Spleen (tissue), 11 donors: ENCODE measurements around the gene S100A13. TPM values are rescaled to one million over a fixed set of nuclear protein-coding genes. Genes with fewer than 3 reads are reported as not detected.

ENCODE experiments used
- DNase-seq: peaks from one replicate; pipeline ENCODE4 v3.0.0-alpha.2; 2020
- H3K27ac ChIP-seq, 8 donors: fragments of 200-600 bp; sonication (generic) in 7 of 8; 1 replicate in 4 of 8; 2 replicates in 4 of 8; pipeline versions ENCODE4 v1.5.0 to v1.8.0; 2016 to 2021; ENCODE audit warnings: inconsistent platforms in 4 of 8, mild to moderate bottlenecking in 4 of 8, moderate library complexity in 1 of 8
- H3K27me3 ChIP-seq, 7 donors: fragments of 200-600 bp; sonication (generic) in 6 of 7; replicated peaks in 1 of 7; 1 replicate in 4 of 7; 2 replicates in 3 of 7; pipeline versions ENCODE4 v1.5.0 to v1.8.0; 2016 to 2021; ENCODE audit warnings: inconsistent platforms in 3 of 7, mild to moderate bottlenecking in 1 of 7
- H3K36me3 ChIP-seq, 6 donors: fragments of 200-600 bp; sonication (generic) in 5 of 6; 1 replicate in 4 of 6; 2 replicates in 2 of 6; pipeline versions ENCODE4 v1.5.0 to v1.8.0; 2016 to 2021; ENCODE audit warnings: inconsistent platforms in 2 of 6
- H3K4me1 ChIP-seq, 6 donors: fragments of 200-600 bp; sonication (generic) in 5 of 6; 1 replicate in 3 of 6; 2 replicates in 3 of 6; pipeline versions ENCODE4 v1.5.0 to v1.8.0; 2016 to 2021; ENCODE audit warnings: inconsistent platforms in 3 of 6
- H3K4me3 ChIP-seq, 8 donors: fragments of 200-600 bp; sonication (generic) in 7 of 8; 1 replicate in 4 of 8; 2 replicates in 4 of 8; pipeline versions ENCODE4 v1.5.0 to v1.8.0; 2016 to 2021; ENCODE audit warnings: inconsistent platforms in 4 of 8, mild to moderate bottlenecking in 4 of 8, moderate library complexity in 2 of 8
- H3K9me3 ChIP-seq, 8 donors: fragments of 200-600 bp; sonication (generic) in 7 of 8; 1 replicate in 4 of 8; 2 replicates in 4 of 8; pipeline versions ENCODE4 v1.5.0 to v1.8.0; 2016 to 2021; ENCODE audit warnings: inconsistent platforms in 4 of 8
- CTCF ChIP-seq, 11 experiments: fragments of 200-600 bp in 7 of 11; fragments of 450-650 bp in 4 of 11; sonication (generic) in 4 of 11; IDR thresholded peaks in 8 of 11; conservative IDR thresholded peaks in 3 of 11; 1 replicate in 7 of 11; 2 replicates in 4 of 11; pipeline versions ENCODE4 v1.4.0 to v1.8.0; 2016 to 2021; ENCODE audit warnings: antibody characterized with exemption in 11 of 11, inconsistent platforms in 4 of 11, mild to moderate bottlenecking in 1 of 11
- POLR2A ChIP-seq, 3 donors: fragments of 450-650 bp; IDR thresholded peaks; one replicate each; pipeline ENCODE4 v1.5.1; 2017; ENCODE audit warnings: antibody characterized with exemption in 3 of 3, mild to moderate bottlenecking in 1 of 3
- POLR2AphosphoS5 ChIP-seq, 3 donors: sonication (generic); formaldehyde crosslinking; IDR thresholded peaks; one replicate each; pipeline ENCODE4 v1.5.1; 2017; ENCODE audit warnings: antibody characterized with exemption in 3 of 3
- WGBS, 5 donors: extraction: QIAGEN DNeasy Blood & Tissue Kit in 3 of 5; methylation state at CpG; one replicate each; pipeline versions ENCODE4 v1.1.5 to v1.1.7; 2013 to 2018; 5-methylcytosine and 5-hydroxymethylcytosine counted together
- intact Hi-C: fragments of 100-400 bp; cut with DNase I; formaldehyde crosslinking; loops from one replicate; pipeline ENCODE4 v1.15.0; 2023; ENCODE audit warnings: low total_unique reads
- polyA plus RNA-seq, 3 donors: library from polyadenylated mRNA; stranded (reverse); fragments of 200-250 nt; gene quantifications; one replicate each; pipeline ENCODE4 v1.2.1, GENCODE V29; 2013
- total RNA-seq, 7 donors: library from RNA; depleted of rRNA in 3 of 7; stranded (reverse); fragments of >200 nt in 3 of 7; fragmentation: NEBNext Ultra II Directional in 4 of 7; extraction: Animal tissue kit (Norgen Biotek cat#: 25700) in 4 of 7; gene quantifications; one replicate each; pipeline versions ENCODE4 v1.1.0 to v1.2.1, GENCODE V29; 2016 to 2021
- donor health status: healthy with polysubstance abuse.
- donor health status: DM: no; HTN: no; CAD: no; lungs with moderate emphysema.
- donor health status: DM: no; HTN: no; CAD: no.
- donor health status: Bipolar disorder and iron deficiency.
- donor health status: healthy.
- donor health status: DM: no; HTN: no; CAD: no.
- donor health status: DM: yes; HTN: yes; CAD: no.

S100A13 gene
- total and polyA plus RNA-seq, 10 donors: 48.8 to 146 (median 75.5) TPM

DNA sequence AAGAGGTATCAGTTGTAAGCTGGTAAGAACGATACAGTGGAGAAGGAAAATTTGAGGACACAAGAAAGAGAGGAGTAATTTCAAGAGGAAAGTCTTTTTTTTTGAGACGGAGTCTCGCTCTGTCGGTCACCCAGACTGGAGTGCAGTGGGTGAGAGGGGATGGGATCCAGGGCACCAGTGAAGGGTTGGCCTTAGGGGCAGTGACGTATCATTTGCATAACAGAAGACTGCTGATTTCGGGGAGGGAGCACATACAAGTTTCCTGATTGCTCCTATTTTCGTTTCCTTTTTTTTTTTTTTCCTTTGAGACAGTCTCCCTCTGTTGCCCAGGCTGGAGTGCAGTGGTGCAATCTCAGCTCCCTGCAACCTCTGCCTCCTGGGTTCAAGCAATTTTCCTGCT lies 4.2 kb downstream of the S100A13 start:
- peaks cover 0 to 25% (median 0%) of the 10 kb centered on the region in 6 donors for H3K36me3 ChIP-seq
- H3K4me1 ChIP-seq: peaks cover 0 to 60% (median 33%) of the 10 kb centered on the region in 6 donors
- H3K27me3 ChIP-seq: no peaks in the 10 kb centered on the region
- intact Hi-C loops: no loop called here
- H3K9me3 ChIP-seq: no peaks in the 10 kb centered on the region
- 59 to 76% (median 67%) methylated on average over 7 of the region's 7 CpGs for WGBS, 5 donors
- peak overlapping the region in 3 of 8 donors; percentile 2 to 17 (median 3) for H3K27ac ChIP-seq
- no peak for TF ChIP-seq CTCF (IDR thresholded peaks at IDR 0.05 in 8 of 11, conservative IDR thresholded peaks at IDR 0.05 in 3 of 11)
- TF ChIP-seq POLR2A (IDR thresholded peaks at IDR 0.05): no peak
- TF ChIP-seq POLR2AphosphoS5 (IDR thresholded peaks at IDR 0.05): peak in 2 of 3 donors; percentile 17 to 42
- no peak overlapping the region for H3K4me3 ChIP-seq
- DNase-seq: no peak

DNA sequence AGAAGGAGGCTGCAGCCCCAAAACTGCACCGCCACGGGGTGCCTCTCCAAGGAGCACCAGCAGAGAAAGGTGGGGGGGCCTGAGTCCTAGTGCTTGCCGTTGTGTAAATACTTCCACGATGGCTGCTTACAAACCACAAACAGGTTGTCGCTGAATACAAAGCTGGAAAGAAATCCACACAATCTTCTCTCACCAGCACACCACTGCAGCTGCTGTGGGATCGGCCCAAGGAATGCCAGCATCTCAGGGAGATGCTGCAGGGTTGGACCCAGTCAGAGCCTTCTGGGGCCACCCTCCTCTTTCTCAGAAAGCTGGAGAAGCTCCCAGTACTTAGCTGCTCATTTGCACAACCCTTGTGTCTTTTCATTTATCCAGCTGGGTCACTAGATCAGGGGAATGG lies 8.1 kb downstream of the S100A13 start:
- no peak overlapping the region for H3K27ac ChIP-seq
- peaks cover 0 to 17% (median 0%) of the 10 kb centered on the region in 6 donors for H3K36me3 ChIP-seq
- 91 to 98% (median 96%) methylated on average over 6 of the region's 6 CpGs for WGBS, 5 donors
- intact Hi-C loops: loop anchor here (5.0 kb wide), 1 partner anchor 47 kb away; no protein-coding TSS in a partner anchor
- peaks cover 14 to 60% (median 41%) of the 10 kb centered on the region in 6 donors for H3K4me1 ChIP-seq
- H3K9me3 ChIP-seq: no peaks in the 10 kb centered on the region
- no peak for DNase-seq
- no peaks in the 10 kb centered on the region for H3K27me3 ChIP-seq
- TF ChIP-seq POLR2AphosphoS5 (IDR thresholded peaks at IDR 0.05) (no peak), CTCF (IDR thresholded peaks at IDR 0.05 in 8 of 11, conservative IDR thresholded peaks at IDR 0.05 in 3 of 11) (no peak), POLR2A (IDR thresholded peaks at IDR 0.05) (no peak)
- no peak overlapping the region for H3K4me3 ChIP-seq

- H3K36me3 ChIP-seq: peaks cover 0 to 17% (median 0%) of the 10 kb centered on the region in 6 donors
- H3K27ac ChIP-seq: peak overlapping the region in 7 of 8 donors; percentile 32 to 90 (median 48)
- H3K9me3 ChIP-seq: no peaks in the 10 kb centered on the region
- no peaks in the 10 kb centered on the region for H3K27me3 ChIP-seq
- 3 to 82% (median 35%) methylated on average over 6 of the region's 6 CpGs for WGBS, 5 donors
- intact Hi-C loops: loop anchor here (5.0 kb wide), 1 partner anchor 45 kb away; no protein-coding TSS in a partner anchor
- H3K4me1 ChIP-seq: peaks cover 12 to 56% (median 35%) of the 10 kb centered on the region in 6 donors
- peak; percentile 95 for DNase-seq
- peak overlapping the region in 1 of 8 donors; percentile 4 for H3K4me3 ChIP-seq
- peak in 9 of 11 experiments; percentile 51 to 90 (median 76) for TF ChIP-seq CTCF (IDR thresholded peaks at IDR 0.05 in 8 of 11, conservative IDR thresholded peaks at IDR 0.05 in 3 of 11)
- TF ChIP-seq POLR2AphosphoS5 (IDR thresholded peaks at IDR 0.05): peak; percentile 57 to 81 (median 77)
- no peak for TF ChIP-seq POLR2A (IDR thresholded peaks at IDR 0.05)
Observed at GRCh38 chr1:153617663-153618062, 9.6 kb downstream of the S100A13 start.

- H3K27me3 ChIP-seq: no peaks in the 10 kb centered on the region
- 55 to 90% (median 75%) methylated on average over 4 to 5 of the region's 5 CpGs for WGBS, 5 donors
- H3K4me1 ChIP-seq: peaks cover 12 to 55% (median 34%) of the 10 kb centered on the region in 6 donors
- H3K9me3 ChIP-seq: no peaks in the 10 kb centered on the region
- no peak overlapping the region for H3K4me3 ChIP-seq
- peak overlapping the region in 7 of 8 donors; percentile 22 to 90 (median 48) for H3K27ac ChIP-seq
- TF ChIP-seq POLR2A (IDR thresholded peaks at IDR 0.05): no peak
- no peak for TF ChIP-seq CTCF (IDR thresholded peaks at IDR 0.05 in 8 of 11, conservative IDR thresholded peaks at IDR 0.05 in 3 of 11)
- no peak for TF ChIP-seq POLR2AphosphoS5 (IDR thresholded peaks at IDR 0.05)
- peaks cover 0 to 14% (median 0%) of the 10 kb centered on the region in 6 donors for H3K36me3 ChIP-seq
- intact Hi-C loops: loop anchor here (5.0 kb wide), 1 partner anchor 45 kb away; no protein-coding TSS in a partner anchor
- no peak for DNase-seq
Observed at GRCh38 chr1:153616917-153617311, 10.4 kb downstream of the S100A13 start.
